ENCODE data around the gene MORN3.

DNA sequence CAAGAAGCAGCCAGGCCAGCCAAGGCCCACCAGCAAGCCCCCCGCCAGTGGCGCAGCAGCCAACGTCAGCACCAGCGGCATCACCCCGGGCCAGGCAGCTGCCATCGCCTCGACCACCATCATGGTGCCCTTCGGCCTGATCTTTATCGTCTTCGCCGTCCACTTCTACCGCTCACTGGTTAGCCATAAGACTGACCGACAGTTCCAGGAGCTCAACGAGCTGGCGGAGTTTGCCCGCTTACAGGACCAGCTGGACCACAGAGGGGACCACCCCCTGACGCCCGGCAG is 28.2 kb downstream of the MORN3 start:
- TF ChIP-seq REST (IDR thresholded peaks at IDR 0.05; ENCODE audit: insufficient read depth in 1 of 2, low read depth in 2 of 2, low read length in 1 of 2) (no peak), SIN3A (IDR thresholded peaks at IDR 0.05; ENCODE audit: borderline replicate concordance, insufficient read depth, low read depth, low read length) (no peak), POLR2AphosphoS5 (IDR thresholded peaks at IDR 0.05; ENCODE audit: low read depth, low read length) (no peak), TCF7L2 (IDR thresholded peaks at IDR 0.05; ENCODE audit: low read depth, low read length) (no peak)
- TF ChIP-seq, protein P1, sequence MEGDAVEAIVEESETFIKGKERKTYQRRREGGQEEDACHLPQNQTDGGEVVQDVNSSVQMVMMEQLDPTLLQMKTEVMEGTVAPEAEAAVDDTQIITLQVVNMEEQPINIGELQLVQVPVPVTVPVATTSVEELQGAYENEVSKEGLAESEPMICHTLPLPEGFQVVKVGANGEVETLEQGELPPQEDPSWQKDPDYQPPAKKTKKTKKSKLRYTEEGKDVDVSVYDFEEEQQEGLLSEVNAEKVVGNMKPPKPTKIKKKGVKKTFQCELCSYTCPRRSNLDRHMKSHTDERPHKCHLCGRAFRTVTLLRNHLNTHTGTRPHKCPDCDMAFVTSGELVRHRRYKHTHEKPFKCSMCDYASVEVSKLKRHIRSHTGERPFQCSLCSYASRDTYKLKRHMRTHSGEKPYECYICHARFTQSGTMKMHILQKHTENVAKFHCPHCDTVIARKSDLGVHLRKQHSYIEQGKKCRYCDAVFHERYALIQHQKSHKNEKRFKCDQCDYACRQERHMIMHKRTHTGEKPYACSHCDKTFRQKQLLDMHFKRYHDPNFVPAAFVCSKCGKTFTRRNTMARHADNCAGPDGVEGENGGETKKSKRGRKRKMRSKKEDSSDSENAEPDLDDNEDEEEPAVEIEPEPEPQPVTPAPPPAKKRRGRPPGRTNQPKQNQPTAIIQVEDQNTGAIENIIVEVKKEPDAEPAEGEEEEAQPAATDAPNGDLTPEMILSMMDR (IDR thresholded peaks at IDR 0.05), result no peak

Data from Panc1 (cell line).